ENCODE measurements around the gene NEXN. TPM values are rescaled to one million over a fixed set of nuclear protein-coding genes. Genes with fewer than 3 reads are reported as not detected.

Gene NEXN
- total RNA-seq, 4 donors from 2014 or later, result 142 to 359 (median 213) TPM

DNA sequence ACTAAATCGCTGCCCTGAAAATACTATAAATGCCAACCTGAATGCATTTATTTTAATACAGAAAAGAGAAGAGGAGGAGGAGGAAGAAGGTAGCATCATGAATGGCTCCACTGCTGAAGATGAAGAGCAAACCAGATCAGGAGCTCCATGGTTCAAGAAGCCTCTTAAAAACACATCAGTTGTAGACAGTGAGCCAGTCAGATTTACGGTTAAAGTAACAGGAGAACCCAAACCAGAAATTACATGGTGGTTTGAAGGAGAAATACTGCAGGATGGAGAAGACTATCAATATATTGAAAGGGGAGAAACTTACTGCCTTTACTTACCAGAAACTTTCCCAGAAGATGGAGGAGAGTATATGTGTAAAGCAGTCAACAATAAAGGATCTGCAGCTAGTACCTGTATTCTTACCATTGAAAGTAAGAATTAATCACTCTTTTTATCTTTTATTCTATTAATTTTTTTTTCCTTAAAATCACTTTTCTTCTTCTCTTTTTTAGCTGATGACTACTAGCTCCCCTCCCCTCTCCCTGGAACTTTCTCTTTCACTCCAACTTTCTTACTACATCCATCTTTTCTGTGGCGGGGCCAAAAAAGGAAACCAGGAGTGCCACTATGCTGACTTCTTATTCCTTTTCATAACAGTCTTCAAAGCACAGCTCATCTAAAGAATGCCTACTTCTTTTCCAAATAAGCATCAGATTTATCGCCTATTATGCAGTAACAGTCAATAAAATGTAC, 54.1 kb downstream of the NEXN start:
- no peak for TF ChIP-seq POLR2A (IDR thresholded peaks at IDR 0.05)
- TF ChIP-seq, protein P1, sequence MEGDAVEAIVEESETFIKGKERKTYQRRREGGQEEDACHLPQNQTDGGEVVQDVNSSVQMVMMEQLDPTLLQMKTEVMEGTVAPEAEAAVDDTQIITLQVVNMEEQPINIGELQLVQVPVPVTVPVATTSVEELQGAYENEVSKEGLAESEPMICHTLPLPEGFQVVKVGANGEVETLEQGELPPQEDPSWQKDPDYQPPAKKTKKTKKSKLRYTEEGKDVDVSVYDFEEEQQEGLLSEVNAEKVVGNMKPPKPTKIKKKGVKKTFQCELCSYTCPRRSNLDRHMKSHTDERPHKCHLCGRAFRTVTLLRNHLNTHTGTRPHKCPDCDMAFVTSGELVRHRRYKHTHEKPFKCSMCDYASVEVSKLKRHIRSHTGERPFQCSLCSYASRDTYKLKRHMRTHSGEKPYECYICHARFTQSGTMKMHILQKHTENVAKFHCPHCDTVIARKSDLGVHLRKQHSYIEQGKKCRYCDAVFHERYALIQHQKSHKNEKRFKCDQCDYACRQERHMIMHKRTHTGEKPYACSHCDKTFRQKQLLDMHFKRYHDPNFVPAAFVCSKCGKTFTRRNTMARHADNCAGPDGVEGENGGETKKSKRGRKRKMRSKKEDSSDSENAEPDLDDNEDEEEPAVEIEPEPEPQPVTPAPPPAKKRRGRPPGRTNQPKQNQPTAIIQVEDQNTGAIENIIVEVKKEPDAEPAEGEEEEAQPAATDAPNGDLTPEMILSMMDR (IDR thresholded peaks at IDR 0.05), result no peak
- no peak for TF ChIP-seq EP300 (IDR thresholded peaks at IDR 0.05)
- no peak for TF ChIP-seq POLR2AphosphoS5 (IDR thresholded peaks at IDR 0.05)
- no peak overlapping the region for H3K4me3 ChIP-seq
- no peaks in the 10 kb centered on the region for H3K9me3 ChIP-seq
- H3K27ac ChIP-seq, result peak overlapping the region in 1 of 4 donors; percentile 25
- no peak for ATAC-seq
- H3K36me3 ChIP-seq, result peaks cover 4 to 94% of the 10 kb centered on the region in 2 donors
- H3K4me1 ChIP-seq, result peaks cover 0 to 33% (median 0%) of the 10 kb centered on the region in 3 donors
- no peaks in the 10 kb centered on the region for H3K27me3 ChIP-seq
- 86 to 88% methylated on average over 2 to 4 of the region's 4 CpGs for WGBS, 2 donors (ENCODE audit: low coverage in 1 of 2)

DNA sequence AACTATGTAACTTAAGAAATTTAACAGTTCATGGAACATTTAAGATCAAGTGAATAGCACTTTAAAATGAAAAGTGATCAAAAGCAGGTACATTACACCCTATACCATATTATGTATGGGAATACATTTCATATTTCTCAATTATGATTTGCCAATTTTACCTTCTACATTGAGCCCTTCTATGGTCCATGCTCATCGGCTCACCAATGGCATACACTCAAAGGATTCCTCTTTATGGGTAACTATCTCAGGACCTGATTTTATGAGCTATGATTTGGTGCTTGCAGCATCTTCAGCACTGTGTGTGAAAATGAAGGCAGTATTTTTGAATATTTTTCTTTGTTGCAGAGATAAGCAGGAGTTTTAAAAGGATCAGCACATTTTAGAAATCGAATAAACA, 56.9 kb downstream of the NEXN start:
- Histone ChIP-seq H3K9me3 (no peaks in the 10 kb centered on the region), H3K36me3 (peaks cover 4 to 84% of the 10 kb centered on the region in 2 donors), H3K4me3 (no peak overlapping the region), H3K27me3 (no peaks in the 10 kb centered on the region), H3K27ac (no peak overlapping the region), H3K4me1 (peaks cover 4 to 58% (median 9%) of the 10 kb centered on the region in 3 donors)
- 76 to 83% methylated on average over 2 of the region's 2 CpGs for WGBS, 2 donors (ENCODE audit: low coverage in 1 of 2)
- TF ChIP-seq POLR2A (IDR thresholded peaks at IDR 0.05) (no peak), EP300 (IDR thresholded peaks at IDR 0.05) (no peak), POLR2AphosphoS5 (IDR thresholded peaks at IDR 0.05) (no peak)
- TF ChIP-seq, protein P1 (IDR thresholded peaks at IDR 0.05), result no peak
- no peak for ATAC-seq

DNA sequence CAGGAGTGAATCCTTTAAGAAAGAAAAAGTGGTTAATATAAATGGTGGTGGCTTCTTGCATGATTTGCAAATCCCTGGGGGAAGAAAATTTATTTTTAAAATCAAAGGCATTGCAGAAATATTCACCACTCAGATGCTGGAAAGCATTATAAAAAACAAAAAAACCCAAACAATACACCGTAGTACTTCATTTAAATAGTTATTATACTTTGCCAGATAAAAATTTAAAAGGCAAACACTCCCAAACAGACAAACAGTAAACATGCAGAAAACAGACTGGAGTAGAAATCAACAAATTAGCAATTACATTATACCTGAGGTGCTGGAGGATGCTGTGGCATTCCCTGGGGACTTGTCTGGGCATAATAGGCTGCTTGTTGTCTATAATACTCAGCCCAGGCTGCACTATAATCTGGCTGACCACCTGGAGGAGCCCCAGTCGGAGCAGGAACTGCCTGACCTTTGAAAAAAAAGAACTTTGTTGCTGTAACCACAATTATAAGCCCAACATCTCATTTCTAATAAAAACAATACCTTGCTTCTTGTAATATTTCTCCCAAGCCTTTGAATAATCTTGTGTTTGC, 60.5 kb downstream of the NEXN start:
- no peak for ATAC-seq
- no peak overlapping the region for H3K4me3 ChIP-seq
- WGBS, 2 donors (ENCODE audit: low coverage in 1 of 2), result 35 to 38% methylated on average over 2 of the region's 2 CpGs
- TF ChIP-seq POLR2A (IDR thresholded peaks at IDR 0.05), result no peak
- TF ChIP-seq, protein P1 (IDR thresholded peaks at IDR 0.05), result peak in 2 of 4 experiments; percentile 13 to 40
- H3K9me3 ChIP-seq, result no peaks in the 10 kb centered on the region
- peak overlapping the region in 1 of 4 donors; percentile 34 for H3K27ac ChIP-seq
- H3K27me3 ChIP-seq, result no peaks in the 10 kb centered on the region
- H3K4me1 ChIP-seq, result peaks cover 4 to 44% (median 11%) of the 10 kb centered on the region in 3 donors
- peaks cover 4 to 83% of the 10 kb centered on the region in 2 donors for H3K36me3 ChIP-seq

DNA sequence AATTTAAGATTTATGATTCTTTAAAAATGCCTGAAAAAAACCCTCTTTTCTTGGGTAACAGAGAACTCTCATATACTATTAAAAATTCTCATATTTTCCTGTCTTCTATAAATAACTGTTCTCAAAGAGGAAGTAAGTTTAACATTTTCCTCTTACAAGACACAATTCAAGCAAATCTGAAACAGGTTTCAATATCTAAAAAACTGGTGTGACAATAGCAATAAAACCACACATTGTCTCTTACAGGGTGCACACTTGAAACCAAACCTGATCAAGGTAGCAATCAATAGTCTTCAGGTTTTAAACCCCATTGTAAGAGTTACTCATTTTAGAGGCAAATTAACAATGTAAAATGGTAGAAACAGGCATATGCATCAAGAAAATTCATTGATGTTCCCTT, 62.4 kb downstream of the NEXN start:
- no peaks in the 10 kb centered on the region for H3K9me3 ChIP-seq
- H3K4me1 ChIP-seq, result peaks cover 4 to 44% (median 11%) of the 10 kb centered on the region in 3 donors
- no peaks in the 10 kb centered on the region for H3K27me3 ChIP-seq
- H3K36me3 ChIP-seq, result peaks cover 9 to 85% of the 10 kb centered on the region in 2 donors
- TF ChIP-seq EP300 (IDR thresholded peaks at IDR 0.05) (no peak), POLR2AphosphoS5 (IDR thresholded peaks at IDR 0.05) (no peak), POLR2A (IDR thresholded peaks at IDR 0.05) (no peak)
- TF ChIP-seq, protein P1 (IDR thresholded peaks at IDR 0.05), result no peak
- ATAC-seq, result no peak
- peak overlapping the region in 1 of 4 donors; percentile 11 for H3K27ac ChIP-seq
- H3K4me3 ChIP-seq, result no peak overlapping the region

GRCh38 chr1:77951328-77951727, 62.9 kb downstream of the NEXN start:
- 93 to 100% methylated on average over 1 of the region's 1 CpG for WGBS, 2 donors (ENCODE audit: low coverage in 1 of 2)
- no peaks in the 10 kb centered on the region for H3K27me3 ChIP-seq
- no peak for ATAC-seq
- TF ChIP-seq, protein P1 (IDR thresholded peaks at IDR 0.05), result no peak
- TF ChIP-seq POLR2A (IDR thresholded peaks at IDR 0.05) (no peak), POLR2AphosphoS5 (IDR thresholded peaks at IDR 0.05) (no peak), EP300 (IDR thresholded peaks at IDR 0.05) (no peak)
- no peak overlapping the region for H3K4me3 ChIP-seq
- H3K4me1 ChIP-seq, result peaks cover 4 to 42% (median 11%) of the 10 kb centered on the region in 3 donors
- H3K9me3 ChIP-seq, result no peaks in the 10 kb centered on the region
- H3K36me3 ChIP-seq, result peaks cover 9 to 87% of the 10 kb centered on the region in 2 donors
- H3K27ac ChIP-seq, result peak overlapping the region in 1 of 4 donors; percentile 11
